ENCODE measurements around the gene PMEL.

- TF ChIP-seq CTCF (conservative IDR thresholded peaks at IDR 0.05) (no peak), ZFX (IDR thresholded peaks at IDR 0.05) (no peak)
Observed at GRCh38 chr12:55922126-55922525, 43.7 kb downstream of the PMEL start.
